Lower leg skin (tissue), 4 donors: ENCODE results near the gene LRRC49. TPM values are rescaled to one million over a fixed set of nuclear protein-coding genes. Genes with fewer than 3 reads are reported as not detected.

Experiments
- DNase-seq, 2 donors: peaks; one replicate each; pipeline ENCODE4 v3.0.0-alpha.2; 2019; ENCODE audit warnings: low spot score in 2 of 2
- H3K4me3 ChIP-seq: fragments of 200-600 bp; sonication (generic); 2 replicates; pipeline ENCODE4 v1.5.1; 2017; ENCODE audit warnings: mild to moderate bottlenecking, low read depth; ENCODE audit not compliant: poor library complexity, severe bottlenecking
- POLR2A ChIP-seq, 2 donors: fragments of 450-650 bp; IDR thresholded peaks; one replicate each; pipeline ENCODE4 v1.6.1; 2016 to 2017; ENCODE audit warnings: antibody characterized with exemption in 2 of 2, mild to moderate bottlenecking in 1 of 2, moderate library complexity in 1 of 2
- WGBS, 2 donors: methylation state at CpG; one replicate each; pipeline ENCODE4 v1.1.5; 2018; 5-methylcytosine and 5-hydroxymethylcytosine counted together
- intact Hi-C: fragments of 100-400 bp; cut with DNase I; formaldehyde crosslinking; loops from one replicate; pipeline ENCODE4 v1.15.0; 2023; ENCODE audit warnings: low total_unique reads
- total RNA-seq, 4 donors: library from RNA; depleted of rRNA; stranded (reverse); fragments of >200 nt; gene quantifications; one replicate each; pipeline ENCODE4 v1.1.0, GENCODE V29; 2016
- TF ChIP-seq, protein P1 (sequence below), 3 donors: fragments of 450-650 bp; IDR thresholded peaks; one replicate each; pipeline ENCODE4 v1.5.1; 2016; ENCODE audit warnings: antibody characterized with exemption in 3 of 3, mild to moderate bottlenecking in 3 of 3, moderate library complexity in 2 of 3

LRRC49 gene
- total RNA-seq, 4 donors from 2014 or later: 1.9 to 6.1 (median 5.3) TPM

DNA sequence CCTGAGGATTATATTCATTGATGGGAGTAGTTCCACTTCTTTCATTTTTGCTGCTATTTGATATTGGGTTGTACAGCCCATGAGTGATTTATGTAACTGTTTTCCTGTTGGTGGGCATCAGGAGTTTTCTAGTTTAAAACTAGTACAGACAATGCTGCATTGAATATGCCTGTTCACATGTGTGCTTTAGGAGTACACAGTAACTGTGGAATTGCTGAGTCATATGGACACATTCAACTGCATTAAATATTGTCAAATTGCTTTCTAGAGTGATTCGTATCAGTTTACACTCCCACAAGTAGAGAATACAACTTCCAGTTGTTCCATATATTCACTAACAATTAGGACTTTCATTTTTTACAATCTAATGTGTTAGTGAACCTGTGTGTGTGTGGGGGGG is 162.8 kb downstream of the LRRC49 start:
- intact Hi-C loops: no loop called here
- TF ChIP-seq, protein P1, sequence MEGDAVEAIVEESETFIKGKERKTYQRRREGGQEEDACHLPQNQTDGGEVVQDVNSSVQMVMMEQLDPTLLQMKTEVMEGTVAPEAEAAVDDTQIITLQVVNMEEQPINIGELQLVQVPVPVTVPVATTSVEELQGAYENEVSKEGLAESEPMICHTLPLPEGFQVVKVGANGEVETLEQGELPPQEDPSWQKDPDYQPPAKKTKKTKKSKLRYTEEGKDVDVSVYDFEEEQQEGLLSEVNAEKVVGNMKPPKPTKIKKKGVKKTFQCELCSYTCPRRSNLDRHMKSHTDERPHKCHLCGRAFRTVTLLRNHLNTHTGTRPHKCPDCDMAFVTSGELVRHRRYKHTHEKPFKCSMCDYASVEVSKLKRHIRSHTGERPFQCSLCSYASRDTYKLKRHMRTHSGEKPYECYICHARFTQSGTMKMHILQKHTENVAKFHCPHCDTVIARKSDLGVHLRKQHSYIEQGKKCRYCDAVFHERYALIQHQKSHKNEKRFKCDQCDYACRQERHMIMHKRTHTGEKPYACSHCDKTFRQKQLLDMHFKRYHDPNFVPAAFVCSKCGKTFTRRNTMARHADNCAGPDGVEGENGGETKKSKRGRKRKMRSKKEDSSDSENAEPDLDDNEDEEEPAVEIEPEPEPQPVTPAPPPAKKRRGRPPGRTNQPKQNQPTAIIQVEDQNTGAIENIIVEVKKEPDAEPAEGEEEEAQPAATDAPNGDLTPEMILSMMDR (IDR thresholded peaks at IDR 0.05): no peak
- TF ChIP-seq POLR2A (IDR thresholded peaks at IDR 0.05): no peak
- no peak for DNase-seq
- H3K4me3 ChIP-seq: no peak overlapping the region
- 28 to 54% methylated on average over 1 of the region's 1 CpG for WGBS, 2 donors

DNA sequence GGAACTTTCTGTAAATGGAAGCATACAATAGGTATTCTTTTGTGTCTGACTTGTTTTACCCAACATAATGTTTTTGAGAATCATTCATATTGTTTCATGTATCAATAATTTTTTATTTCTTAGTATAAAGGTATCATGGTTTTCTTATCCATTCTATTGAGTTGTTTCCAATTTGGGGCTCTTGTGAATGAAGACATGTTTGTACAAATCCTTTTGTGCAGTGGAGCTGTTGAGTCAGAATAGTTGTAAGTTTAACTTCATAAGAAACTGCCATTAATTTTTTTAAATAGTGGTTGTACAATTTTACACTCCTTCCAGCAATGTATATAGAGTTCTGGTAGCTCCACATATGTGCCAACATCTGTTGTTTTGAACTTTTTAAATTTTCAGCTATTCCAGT is 163.5 kb downstream of the LRRC49 start:
- intact Hi-C loops: no loop called here
- no peak for DNase-seq
- TF ChIP-seq, protein P1 (IDR thresholded peaks at IDR 0.05): no peak
- no peak for TF ChIP-seq POLR2A (IDR thresholded peaks at IDR 0.05)
- no peak overlapping the region for H3K4me3 ChIP-seq

DNA sequence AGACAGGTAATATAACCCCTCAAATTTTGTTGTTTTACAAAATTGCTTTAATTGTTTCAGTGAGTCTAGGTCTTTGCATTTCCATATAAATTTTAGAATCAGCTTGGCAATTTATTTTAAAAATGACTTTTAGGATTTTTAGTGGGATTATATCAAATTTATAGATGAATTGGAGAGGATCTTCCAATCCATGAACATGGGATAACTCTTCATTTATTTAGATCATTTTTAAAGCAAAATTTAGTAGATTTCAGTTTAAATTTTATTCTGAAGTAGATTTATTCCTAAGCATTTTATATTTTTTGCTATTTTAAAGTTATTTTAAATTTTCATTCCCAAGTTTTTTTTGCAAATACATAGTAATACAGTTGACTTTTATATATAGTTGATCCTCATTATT is 164.5 kb downstream of the LRRC49 start:
- no peak for DNase-seq
- intact Hi-C loops: no loop called here
- no peak for TF ChIP-seq POLR2A (IDR thresholded peaks at IDR 0.05)
- no peak overlapping the region for H3K4me3 ChIP-seq

DNA sequence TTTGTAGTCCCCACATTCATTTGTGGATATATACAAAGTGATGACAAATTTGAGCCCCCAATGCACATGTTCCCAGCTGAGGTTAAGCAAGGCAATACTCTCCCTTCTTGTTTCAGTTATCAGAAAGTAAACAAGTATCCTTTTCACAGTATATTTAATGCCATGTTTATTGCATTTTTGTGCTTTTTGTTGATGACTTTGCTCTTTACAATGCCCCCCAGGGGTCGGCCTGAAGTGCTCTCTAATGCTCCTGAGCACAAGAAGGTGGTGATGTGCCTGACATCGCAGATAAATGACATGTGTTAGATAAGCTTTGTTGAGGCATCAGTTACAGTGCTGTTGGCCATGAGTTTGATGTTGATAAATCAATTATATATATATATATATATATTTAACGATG is 165.0 kb downstream of the LRRC49 start:
- intact Hi-C loops: no loop called here
- WGBS, 2 donors: 93 to 96% methylated on average over 3 of the region's 3 CpGs
- DNase-seq: no peak
- TF ChIP-seq, protein P1 (IDR thresholded peaks at IDR 0.05): no peak
- TF ChIP-seq POLR2A (IDR thresholded peaks at IDR 0.05): no peak
- H3K4me3 ChIP-seq: no peak overlapping the region

DNA sequence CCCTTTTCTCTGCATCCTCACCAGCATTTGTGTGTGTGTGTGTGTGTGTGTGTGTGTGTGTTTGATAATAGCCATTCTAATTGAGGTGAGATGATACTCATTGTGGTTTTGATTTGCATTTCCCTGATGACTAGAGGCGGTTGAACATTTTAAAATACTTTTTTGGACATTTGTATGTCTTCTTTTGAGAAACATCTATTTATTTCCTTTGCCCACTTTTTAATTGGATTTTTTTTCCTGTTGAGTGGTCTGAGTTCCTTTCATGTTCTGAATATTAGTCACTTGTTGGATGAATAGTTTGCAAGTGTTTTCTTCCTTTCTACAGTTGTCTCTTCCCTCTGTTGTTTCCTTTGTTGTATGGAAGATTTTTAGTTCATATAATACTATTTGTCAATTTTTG is 168.4 kb downstream of the LRRC49 start:
- no peak for TF ChIP-seq POLR2A (IDR thresholded peaks at IDR 0.05)
- TF ChIP-seq, protein P1 (IDR thresholded peaks at IDR 0.05): no peak
- H3K4me3 ChIP-seq: no peak overlapping the region
- intact Hi-C loops: no loop called here
- DNase-seq: no peak
- 91 to 96% methylated on average over 1 of the region's 1 CpG for WGBS, 2 donors

DNA sequence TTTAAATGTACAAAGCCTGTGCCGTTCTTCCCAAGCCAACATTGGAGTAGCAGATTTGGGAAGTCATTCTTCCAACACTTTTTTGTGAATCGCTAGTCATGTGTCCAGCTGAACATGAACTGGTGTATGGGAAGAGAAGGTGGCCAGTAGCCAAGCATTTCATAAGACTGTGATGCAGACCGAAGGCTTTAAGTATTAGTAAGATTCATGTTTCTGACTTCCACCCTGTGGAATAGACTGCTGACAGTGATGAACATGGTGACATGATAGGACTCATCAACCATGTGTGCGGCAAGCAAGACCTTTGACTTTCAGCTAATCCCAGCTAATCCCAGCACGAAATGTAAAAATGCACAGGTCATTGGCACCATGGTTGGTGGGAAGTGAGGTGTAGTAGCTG is 174.4 kb downstream of the LRRC49 start:
- intact Hi-C loops: no loop called here
- no peak for TF ChIP-seq POLR2A (IDR thresholded peaks at IDR 0.05)
- TF ChIP-seq, protein P1 (IDR thresholded peaks at IDR 0.05): no peak

More for the DNA sequence above, 174.4 kb downstream of the LRRC49 start:
- H3K4me3 ChIP-seq: no peak overlapping the region
- 84 to 89% methylated on average over 5 of the region's 5 CpGs for WGBS, 2 donors
- no peak for DNase-seq
